Sigmoid colon (tissue), 3 donors: ENCODE results near the gene STK10.

Experiments
- CTCF ChIP-seq, 4 experiments: fragments of 450-650 bp in 3 of 4; fragments of 200-600 bp in 1 of 4; IDR thresholded peaks; one replicate each; pipeline ENCODE4 v1.5.1; 2016 to 2019; ENCODE audit warnings: antibody characterized with exemption in 4 of 4, mild to moderate bottlenecking in 3 of 4, moderate library complexity in 2 of 4
- POLR2A ChIP-seq, 2 donors: fragments of 450-650 bp; IDR thresholded peaks; one replicate each; pipeline ENCODE4 v1.6.1; 2016; ENCODE audit warnings: antibody characterized with exemption in 2 of 2, mild to moderate bottlenecking in 2 of 2, moderate library complexity in 2 of 2

DNA sequence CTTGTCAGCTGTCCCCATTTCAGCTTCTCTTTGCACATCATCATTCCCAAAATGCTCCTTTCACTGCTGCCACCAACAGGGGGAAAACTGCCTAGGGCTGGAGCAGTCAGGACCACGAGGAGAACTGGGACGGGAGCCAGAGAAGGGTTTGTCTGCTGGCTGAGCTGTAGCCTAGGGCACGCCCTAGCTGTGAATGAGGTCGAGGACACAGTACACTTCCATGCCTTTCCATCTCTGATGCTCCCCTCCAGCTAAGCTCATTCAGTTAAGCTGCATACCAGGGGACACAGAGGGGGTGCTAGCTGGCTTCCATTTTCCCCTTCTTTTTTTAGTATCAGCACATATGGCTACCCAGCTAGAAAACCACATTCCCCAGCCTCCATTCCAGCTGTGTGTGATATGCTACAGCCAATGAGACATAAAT is 64.7 kb downstream of the STK10 start:
- TF ChIP-seq CTCF (IDR thresholded peaks at IDR 0.05): no peak
- no peak for TF ChIP-seq POLR2A (IDR thresholded peaks at IDR 0.05)
